Pancreas (tissue), 10 donors: Measurements from ENCODE around the gene NFIC. TPM values are rescaled to one million over a fixed set of nuclear protein-coding genes. Genes with fewer than 3 reads are reported as not detected.
A peak's percentile ranks its signal among the peaks of the same experiment; 100 is the strongest.

Experiments
- ATAC-seq, 4 donors: fragments of 200-7000 bp; cut with Tn5 transposase; one replicate each; pipeline versions ENCODE4 v1.8.0 to v1.9.1; 2020; ENCODE audit warnings: mild to moderate bottlenecking in 4 of 4, moderate library complexity in 4 of 4
- DNase-seq, 6 donors: peaks; one replicate each; pipeline ENCODE4 v3.0.0-alpha.2; 2020
- FAIRE-seq: peaks from 2 replicates; lab custom pipeline; 2012; peaks lifted over from hg19 to GRCh38; lab: Jason Lieb, UNC
- H3K27ac ChIP-seq, 4 donors: fragments of 200-600 bp; sonication (generic); 1 replicate in 3 of 4; 2 replicates in 1 of 4; pipeline versions ENCODE4 v1.5.0 to v1.8.0; 2020
- H3K27me3 ChIP-seq, 4 donors: fragments of 200-600 bp; one replicate each; pipeline ENCODE4 v1.8.0; 2021
- H3K36me3 ChIP-seq, 3 donors: fragments of 200-600 bp; sonication (generic) in 1 of 3; one replicate each; pipeline versions ENCODE4 v1.5.0 to v1.8.0; 2020 to 2021
- H3K4me1 ChIP-seq, 3 donors: fragments of 200-600 bp; one replicate each; pipeline ENCODE4 v1.8.0; 2021
- H3K4me3 ChIP-seq, 4 donors: fragments of 200-600 bp; sonication (generic) in 2 of 4; one replicate each; pipeline versions ENCODE4 v1.5.0 to v1.8.0; 2020 to 2021
- H3K9me3 ChIP-seq, 4 donors: fragments of 200-600 bp; one replicate each; pipeline ENCODE4 v1.8.0; 2021
- WGBS, 2 donors: extraction: QIAGEN DNeasy Blood & Tissue Kit; methylation state at CpG; one replicate each; pipeline ENCODE4 v1.1.7; 2013; 5-methylcytosine and 5-hydroxymethylcytosine counted together
- intact Hi-C, 3 donors: fragments of 100-400 bp; cut with DNase I; formaldehyde crosslinking; loops; one replicate each; pipeline versions ENCODE4 v1.11.1 to v1.14.2; 2022
- polyA plus RNA-seq, 2 donors: library from polyadenylated mRNA; stranded (reverse); fragments of 200-250 nt; gene quantifications; one replicate each; pipeline ENCODE4 v1.2.3, GENCODE V29; 2013
- total RNA-seq, 6 donors: library from RNA; stranded (reverse); fragmentation: NEBNext Ultra II Directional in 4 of 6; extraction: Animal tissue kit (Norgen Biotek cat#: 25700) in 4 of 6; gene quantifications; one replicate each; pipeline versions ENCODE4 v1.2.1 to v1.2.4, GENCODE V29; 2021 to 2023
- TF ChIP-seq, protein P1 (sequence below), 4 donors: fragments of 200-600 bp; sonication (generic) in 3 of 4; IDR thresholded peaks; one replicate each; pipeline versions ENCODE4 v1.5.0 to v1.8.0; 2021; ENCODE audit warnings: antibody characterized with exemption in 4 of 4
- donor health status: healthy with polysubstance abuse.
- donor health status: DM: no; HTN: no; CAD: no; lungs with moderate emphysema.
- donor health status: DM: no; HTN: no; CAD: no.
- donor health status: control.
- donor health status: control.
- donor health status: Bipolar disorder and iron deficiency.
- donor health status: DM: yes; HTN: yes; CAD: no.
- donor health status: DM: no; HTN: no; CAD: no.
- donor health status: DM: no; HTN: no; CAD: no.
- donor health status: DM: yes; HTN: yes; CAD: no.

The NFIC gene
- total and polyA plus RNA-seq, 8 donors: 21.3 to 203 (median 115) TPM

DNA sequence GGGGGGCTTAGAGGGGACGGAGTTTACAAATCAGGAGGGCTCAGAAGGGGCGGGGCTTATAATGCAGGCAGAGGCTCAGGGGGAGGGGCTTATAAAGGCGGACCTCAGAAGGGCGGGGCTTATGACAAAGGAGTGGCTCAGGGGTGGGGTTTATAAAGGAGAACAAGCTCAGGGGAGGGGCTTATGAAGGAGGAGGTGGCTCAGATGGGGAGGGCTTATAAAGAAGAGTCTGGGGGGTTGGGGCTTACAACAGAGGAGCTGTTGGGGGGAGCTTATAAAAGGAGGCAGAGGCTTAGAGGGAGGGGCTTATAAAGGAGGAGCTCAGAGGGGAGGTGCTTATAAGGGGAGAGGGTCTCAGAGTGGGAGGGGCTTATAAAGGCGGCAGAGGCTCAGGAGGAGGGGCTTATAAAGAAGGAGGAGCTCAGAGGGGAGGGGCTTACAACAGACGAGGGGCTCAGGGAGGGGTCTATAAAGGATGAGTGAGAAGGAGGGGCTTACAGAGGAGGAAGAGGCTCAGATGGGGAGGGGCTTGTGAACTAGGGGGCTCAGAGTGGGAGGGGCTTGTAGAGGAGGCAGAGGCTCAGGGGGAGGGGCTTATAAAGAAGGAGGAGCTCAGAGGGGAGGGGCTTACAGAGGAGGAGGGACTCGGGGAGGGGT lies 112.9 kb downstream of the NFIC start:
- FAIRE-seq (no peak), DNase-seq (no peak), ATAC-seq (peak in 1 of 4 donors; percentile 20)
- no peak overlapping the region for H3K27ac ChIP-seq
- TF ChIP-seq, protein P1, sequence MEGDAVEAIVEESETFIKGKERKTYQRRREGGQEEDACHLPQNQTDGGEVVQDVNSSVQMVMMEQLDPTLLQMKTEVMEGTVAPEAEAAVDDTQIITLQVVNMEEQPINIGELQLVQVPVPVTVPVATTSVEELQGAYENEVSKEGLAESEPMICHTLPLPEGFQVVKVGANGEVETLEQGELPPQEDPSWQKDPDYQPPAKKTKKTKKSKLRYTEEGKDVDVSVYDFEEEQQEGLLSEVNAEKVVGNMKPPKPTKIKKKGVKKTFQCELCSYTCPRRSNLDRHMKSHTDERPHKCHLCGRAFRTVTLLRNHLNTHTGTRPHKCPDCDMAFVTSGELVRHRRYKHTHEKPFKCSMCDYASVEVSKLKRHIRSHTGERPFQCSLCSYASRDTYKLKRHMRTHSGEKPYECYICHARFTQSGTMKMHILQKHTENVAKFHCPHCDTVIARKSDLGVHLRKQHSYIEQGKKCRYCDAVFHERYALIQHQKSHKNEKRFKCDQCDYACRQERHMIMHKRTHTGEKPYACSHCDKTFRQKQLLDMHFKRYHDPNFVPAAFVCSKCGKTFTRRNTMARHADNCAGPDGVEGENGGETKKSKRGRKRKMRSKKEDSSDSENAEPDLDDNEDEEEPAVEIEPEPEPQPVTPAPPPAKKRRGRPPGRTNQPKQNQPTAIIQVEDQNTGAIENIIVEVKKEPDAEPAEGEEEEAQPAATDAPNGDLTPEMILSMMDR (IDR thresholded peaks at IDR 0.05): no peak
- peaks cover 0 to 2% (median 0%) of the 10 kb centered on the region in 3 donors for H3K4me1 ChIP-seq
- intact Hi-C loops: loop anchor here in 1 of 3 donors (10.0 kb wide), 1 partner anchor 165 kb away; no protein-coding TSS in a partner anchor
- H3K9me3 ChIP-seq: no peaks in the 10 kb centered on the region
- 32 to 34% methylated on average over 7 of the region's 7 CpGs for WGBS, 2 donors
- peaks cover 0 to 5% (median 0%) of the 10 kb centered on the region in 4 donors for H3K27me3 ChIP-seq
- no peak overlapping the region for H3K4me3 ChIP-seq
- H3K36me3 ChIP-seq: no peaks in the 10 kb centered on the region

DNA sequence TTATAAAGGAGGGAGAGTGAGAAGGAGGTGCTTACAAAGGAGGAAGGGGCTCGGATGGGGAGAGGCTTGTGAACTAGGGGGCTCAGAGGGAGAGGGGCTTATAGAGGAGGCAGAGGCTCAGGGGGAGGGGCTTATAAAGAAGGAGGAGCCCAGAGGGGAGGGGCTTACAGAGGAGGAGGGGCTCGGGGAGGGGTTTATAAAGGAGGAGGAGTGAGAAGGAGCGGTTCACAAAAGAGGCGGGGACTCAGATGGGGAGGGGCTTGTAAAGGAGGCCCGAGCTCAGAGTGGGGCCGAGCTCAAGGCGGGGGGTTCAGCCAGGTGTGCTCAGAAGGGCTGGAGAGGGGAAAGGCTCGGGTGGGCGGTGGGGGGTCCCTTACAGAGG lies 113.4 kb downstream of the NFIC start:
- H3K36me3 ChIP-seq: no peaks in the 10 kb centered on the region
- no peak overlapping the region for H3K27ac ChIP-seq
- DNase-seq: peak in 1 of 6 donors; percentile 68
- no peak overlapping the region for H3K4me3 ChIP-seq
- H3K9me3 ChIP-seq: no peaks in the 10 kb centered on the region
- peaks cover 0 to 5% (median 0%) of the 10 kb centered on the region in 4 donors for H3K27me3 ChIP-seq
- peak in 1 of 4 donors; percentile 23 for ATAC-seq
- 32% methylated on average over 5 to 9 of the region's 9 CpGs for WGBS, 2 donors
- intact Hi-C loops: loop anchor here in 1 of 3 donors (10.0 kb wide), 1 partner anchor 165 kb away; no protein-coding TSS in a partner anchor
- H3K4me1 ChIP-seq: no peaks in the 10 kb centered on the region
- no peak for FAIRE-seq
- TF ChIP-seq, protein P1 (IDR thresholded peaks at IDR 0.05): no peak

DNA sequence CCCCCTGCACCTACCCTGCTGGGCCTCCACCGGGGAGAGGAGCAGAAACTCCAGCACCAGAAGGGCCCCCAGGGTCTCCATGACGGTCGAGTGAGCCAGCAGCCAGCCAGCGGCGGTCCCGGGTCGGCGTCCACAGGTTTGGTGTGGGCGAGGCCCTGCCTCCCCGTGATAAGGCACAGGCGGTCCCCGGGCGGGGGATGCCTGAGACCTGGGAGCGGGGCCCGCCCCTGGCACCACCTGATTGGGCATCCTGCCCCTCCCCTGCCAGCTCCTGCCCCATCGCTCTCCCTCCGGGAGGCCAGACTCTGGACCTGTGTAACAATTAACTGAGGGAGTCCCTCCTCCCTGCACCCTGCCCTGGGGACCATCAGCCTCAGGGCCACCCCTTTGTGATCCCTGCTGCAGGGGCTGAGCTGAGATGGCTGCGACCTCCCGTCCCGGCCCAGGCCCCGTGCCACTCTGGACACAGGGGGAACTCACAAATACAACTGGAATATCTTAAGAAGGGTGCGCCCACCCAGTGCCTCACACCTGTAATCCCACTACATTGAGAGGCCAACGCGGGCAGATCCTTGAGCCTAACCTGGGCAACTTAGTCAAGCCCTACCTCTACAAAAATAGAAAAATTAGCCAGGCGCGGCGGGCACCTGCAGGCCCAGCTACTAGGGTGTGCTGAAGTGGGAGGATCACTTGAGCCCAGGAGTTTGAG lies 114.2 kb downstream of the NFIC start, which contains the start of gene SMIM24:
Gene SMIM24 (minus strand): TSS at position 143 of the 709 bp plus-strand sequence. CDS start 62 bp downstream, at position 81.
- DNase-seq (peak in 3 of 6 donors; percentile 36 to 81 (median 63)), FAIRE-seq (no peak), ATAC-seq (peak in 3 of 4 donors; percentile 60 to 63 (median 61))
- no peaks in the 10 kb centered on the region for H3K9me3 ChIP-seq
- H3K27me3 ChIP-seq: peaks cover 0 to 5% (median 0%) of the 10 kb centered on the region in 4 donors
- no peaks in the 10 kb centered on the region for H3K4me1 ChIP-seq
- intact Hi-C loops: no loop called here
- H3K4me3 ChIP-seq: no peak within 1 kb of the TSS
- TF ChIP-seq, protein P1 (IDR thresholded peaks at IDR 0.05): no peak
- no peaks in the 10 kb centered on the region for H3K36me3 ChIP-seq
- WGBS, 2 donors: 26% methylated on average over 25 to 27 of the region's 27 CpGs
- H3K27ac ChIP-seq: no peak within 1 kb of the TSS

DNA sequence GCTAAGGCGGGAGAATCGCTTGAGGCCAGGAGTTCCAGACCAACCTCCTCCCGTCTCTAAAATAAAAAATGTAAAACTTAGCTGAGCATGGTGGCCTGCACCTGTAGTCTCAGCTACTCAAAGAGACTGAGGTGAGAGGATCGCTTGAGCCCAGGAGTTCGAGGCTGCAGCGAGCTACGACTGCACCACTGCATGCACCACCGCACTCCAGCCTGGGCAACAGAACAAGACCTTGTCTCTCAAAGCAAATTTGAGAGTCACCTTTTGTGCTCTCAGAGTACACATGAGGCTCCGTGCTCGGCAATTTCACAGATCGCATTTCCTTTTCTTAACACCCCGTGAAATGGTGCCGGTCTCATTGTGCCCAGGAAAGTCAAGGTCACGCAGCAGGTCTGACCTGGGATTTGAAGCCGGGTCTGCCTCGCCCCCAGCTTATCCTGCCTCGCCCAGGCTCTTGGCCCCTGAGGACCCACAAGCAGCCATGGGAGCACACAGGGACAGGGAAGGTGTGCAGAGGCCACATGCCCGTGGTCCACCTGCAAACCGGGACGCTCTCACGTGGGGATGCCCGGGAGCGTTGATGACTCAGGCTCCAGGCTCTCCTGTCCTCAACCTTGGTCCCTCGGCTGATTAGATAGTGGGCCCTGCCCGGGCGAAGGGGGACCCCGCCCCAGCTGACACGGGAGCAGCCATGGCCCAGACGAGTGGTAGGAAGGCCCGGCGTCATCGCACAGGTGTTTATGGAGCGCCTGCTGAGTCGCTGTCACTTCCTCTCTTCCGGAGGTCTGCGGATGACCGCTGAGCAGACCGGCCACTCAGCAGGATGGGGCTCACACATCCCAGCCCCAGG lies 115.1 kb downstream of the NFIC start:
- Histone ChIP-seq H3K27ac (no peak overlapping the region), H3K4me1 (no peaks in the 10 kb centered on the region), H3K27me3 (peaks cover 0 to 5% (median 0%) of the 10 kb centered on the region in 4 donors), H3K36me3 (no peaks in the 10 kb centered on the region), H3K9me3 (no peaks in the 10 kb centered on the region), H3K4me3 (no peak overlapping the region)
- ATAC-seq: peak in 2 of 4 donors; percentile 7 to 20
- DNase-seq: peak in 1 of 6 donors; percentile 67
- intact Hi-C loops: no loop called here
- WGBS, 2 donors: 51 to 66% methylated on average over 33 to 38 of the region's 38 CpGs
- TF ChIP-seq, protein P1 (IDR thresholded peaks at IDR 0.05): no peak
- FAIRE-seq: no peak
